K562 (cell line): Measurements from ENCODE around the gene OR2F1. TPM values are rescaled to one million over a fixed set of nuclear protein-coding genes. Genes with fewer than 3 reads are reported as not detected.

Experiments used
- ATAC-seq: fragments of 200-7000 bp; cut with Tn5 transposase; 3 replicates; pipeline ENCODE4 v1.9.1; 2020; ENCODE audit warnings: moderate library complexity
- BruUV-seq: library from RNA; stranded (reverse); fragments of 400-500 nt; replicated peaks from 2 replicates; lab custom pipeline; 2021; lab: Mats Ljungman, UMichigan
- CTCF ChIA-PET: fragments of 300-600 bp; formaldehyde crosslinking; extraction: SDS; loops from one replicate; lab custom pipeline; 2021; ENCODE audit warnings: low intra/inter-chr PET ratio; lab: Yijun Ruan, JAX
- POLR2A ChIA-PET: fragments of 300-600, 350-650 bp; sonication (Branson Sonifier 250); formaldehyde crosslinking; extraction: SDS; loops from one replicate; lab custom pipeline; 2021; ENCODE audit warnings: antibody characterized with exemption, inconsistent platforms; lab: Yijun Ruan, JAX
- DNase-seq, 4 experiments: peaks; one replicate each; pipeline versions ENCODE4 v3.0.0 to v3.0.0-alpha.2; 2011 to 2018; ENCODE audit warnings: low spot score in 3 of 4, mixed read lengths in 3 of 4; ENCODE audit errors: extremely low read depth in 1 of 4
- FAIRE-seq: peaks from 2 replicates; lab custom pipeline; 2011; peaks lifted over from hg19 to GRCh38; lab: Jason Lieb, UNC
- H2AFZ ChIP-seq: 2 replicates; pipeline ENCODE4 v1.6.0; 2011; ENCODE audit warnings: low read depth, low read length, control low read depth, inconsistent platforms
- H3K27ac ChIP-seq: fragments of 200-600 bp; 3 replicates; pipeline ENCODE4 v1.8.0; 2011; ENCODE audit warnings: low read depth, mild to moderate bottlenecking, control low read depth, inconsistent platforms, low read length, moderate library complexity, mixed read lengths; ENCODE audit errors: extremely low read depth
- H3K27me3 ChIP-seq, 2 experiments: fragments of 300-600 bp in 1 of 2; 2 replicates in 1 of 2; 3 replicates in 1 of 2; pipeline versions ENCODE4 v1.6.0 to v1.8.0; 2011; ENCODE audit warnings: inconsistent platforms in 2 of 2, low read length in 2 of 2, mild to moderate bottlenecking in 1 of 2, mixed read lengths in 1 of 2, moderate library complexity in 1 of 2; ENCODE audit not compliant: control insufficient read depth in 2 of 2, insufficient read depth in 2 of 2
- H3K36me3 ChIP-seq: fragments of 300-600 bp; 3 replicates; pipeline ENCODE4 v1.8.0; 2011; ENCODE audit warnings: mild to moderate bottlenecking, low read length, inconsistent platforms; ENCODE audit not compliant: control insufficient read depth, insufficient read depth
- H3K4me1 ChIP-seq, 2 experiments: fragments of 200-600 bp in 1 of 2; replicated peaks in 1 of 2; 2 replicates in 1 of 2; 3 replicates in 1 of 2; pipeline versions ENCODE4 v1.5.1 to v1.8.0; 2011; ENCODE audit warnings: inconsistent platforms in 2 of 2, low read length in 2 of 2, mild to moderate bottlenecking in 1 of 2, mixed read lengths in 1 of 2, moderate library complexity in 1 of 2; ENCODE audit not compliant: control insufficient read depth in 2 of 2, insufficient read depth in 2 of 2
- H3K4me2 ChIP-seq: 2 replicates; pipeline ENCODE4 v1.6.1; 2011; ENCODE audit warnings: low read length, control low read depth, inconsistent platforms, mixed read lengths; ENCODE audit not compliant: insufficient read depth
- H3K4me3 ChIP-seq: fragments of 200-600 bp; sonication (generic), shearing (Covaris generic); 2 replicates; pipeline ENCODE4 v1.5.1; 2016; ENCODE audit warnings: control low read depth, inconsistent platforms
- H3K79me2 ChIP-seq: fragments of 200-600 bp; 3 replicates; pipeline ENCODE4 v1.8.0; 2011; ENCODE audit warnings: low read length, inconsistent platforms; ENCODE audit not compliant: control insufficient read depth, insufficient read depth
- H3K9ac ChIP-seq, 2 experiments: 2 replicates each; pipeline versions ENCODE4 v1.6.0 to v1.6.1; 2011; ENCODE audit warnings: low read depth in 2 of 2, low read length in 2 of 2, control low read depth in 1 of 2, inconsistent platforms in 1 of 2, mild to moderate bottlenecking in 1 of 2, mixed read lengths in 1 of 2; ENCODE audit not compliant: insufficient read depth in 1 of 2
- H3K9me1 ChIP-seq: one replicate; pipeline ENCODE4 v1.6.0; 2011; ENCODE audit warnings: inconsistent platforms, mild to moderate bottlenecking, low read length, moderate library complexity; ENCODE audit not compliant: control insufficient read depth, insufficient read depth
- H3K9me3 ChIP-seq: replicated peaks from 2 replicates; pipeline ENCODE4 v1.5.1; 2011; ENCODE audit warnings: low read depth, low read length, inconsistent platforms; ENCODE audit not compliant: control insufficient read depth, insufficient read depth
- H4K20me1 ChIP-seq: replicated peaks from 2 replicates; pipeline ENCODE4 v1.6.1; 2011; ENCODE audit warnings: low read length, inconsistent platforms, mixed read lengths; ENCODE audit not compliant: control insufficient read depth, insufficient read depth
- CBFA2T3 ChIP-seq: fragments of 450-650 bp; IDR thresholded peaks from 2 replicates; pipeline ENCODE4 v1.6.1; 2017
- CREB1 ChIP-seq, 2 experiments: sonication (generic) in 1 of 2; formaldehyde crosslinking in 1 of 2; IDR thresholded peaks; 2 replicates each; pipeline versions ENCODE4 v1.6.1 to v1.8.0; 2012 to 2022; ENCODE audit warnings: inconsistent platforms in 1 of 2, mild to moderate bottlenecking in 1 of 2, missing genetic modification reagents in 1 of 2, moderate library complexity in 1 of 2
- DDX20 ChIP-seq: fragments of 450-650 bp; IDR thresholded peaks from 2 replicates; pipeline ENCODE4 v1.6.1; 2016; ENCODE audit warnings: missing genetic modification characterization, low read depth, mild to moderate bottlenecking, missing compliant biosample characterization, moderate library complexity
- FOXO4 ChIP-seq: fragments of 450-650 bp; formaldehyde crosslinking; IDR thresholded peaks from 2 replicates; pipeline ENCODE4 v1.4.0; 2020; ENCODE audit warnings: mild to moderate bottlenecking, moderate library complexity
- HINFP ChIP-seq: fragments of 450-650 bp; conservative IDR thresholded peaks from 2 replicates; pipeline ENCODE4 v1.6.1; 2016; ENCODE audit warnings: missing genetic modification characterization, low read depth, mild to moderate bottlenecking, control low read depth, missing compliant biosample characterization
- ID3 ChIP-seq, 2 experiments: fragments of 250-450 bp in 1 of 2; fragments of 450-650 bp in 1 of 2; sonication (Bioruptor Pico) in 1 of 2; IDR thresholded peaks; 2 replicates each; pipeline versions ENCODE4 v1.6.1 to v1.8.0; 2016 to 2021; ENCODE audit warnings: mild to moderate bottlenecking in 2 of 2, moderate library complexity in 2 of 2, missing compliant biosample characterization in 1 of 2, missing genetic modification characterization in 1 of 2
- JUNB ChIP-seq: fragments of 450-650 bp; formaldehyde crosslinking; conservative IDR thresholded peaks from 2 replicates; pipeline ENCODE4 v1.4.0; 2020; ENCODE audit warnings: mild to moderate bottlenecking
- KDM1A ChIP-seq, 2 experiments: fragments of 450-650 bp; IDR thresholded peaks; 2 replicates each; pipeline ENCODE4 v1.6.1; 2016; ENCODE audit warnings: mild to moderate bottlenecking in 2 of 2
- KDM5B ChIP-seq: fragments of 200-600 bp; sonication (generic); IDR thresholded peaks from 2 replicates; pipeline ENCODE4 v1.6.1; 2012; ENCODE audit warnings: low read depth, mild to moderate bottlenecking, moderate library complexity, low read length, control low read depth, inconsistent platforms; ENCODE audit not compliant: insufficient replicate concordance
- LARP7 ChIP-seq: fragments of 450-650 bp; IDR thresholded peaks from 2 replicates; pipeline ENCODE4 v1.6.1; 2016
- MAX ChIP-seq: sonication (generic); formaldehyde crosslinking; IDR thresholded peaks from 2 replicates; pipeline ENCODE4 v1.9.0; 2022; ENCODE audit warnings: mild to moderate bottlenecking, missing genetic modification reagents
- NFIC ChIP-seq: fragments of 450-650 bp; IDR thresholded peaks from 2 replicates; pipeline ENCODE4 v1.6.1; 2017; ENCODE audit warnings: mild to moderate bottlenecking, inconsistent platforms
- NUFIP1 ChIP-seq: fragments of 450-650 bp; IDR thresholded peaks from 2 replicates; pipeline ENCODE4 v1.6.1; 2018; ENCODE audit not compliant: partially characterized antibody
- RFX1 ChIP-seq: fragments of 450-650 bp; IDR thresholded peaks from 2 replicates; pipeline ENCODE4 v1.6.1; 2016; ENCODE audit warnings: mild to moderate bottlenecking, moderate library complexity
- SMAD3 ChIP-seq: fragments of 450-650 bp; formaldehyde crosslinking; conservative IDR thresholded peaks from 2 replicates; pipeline ENCODE4 v1.4.0; 2020; ENCODE audit warnings: mild to moderate bottlenecking
- TARDBP ChIP-seq: fragments of 450-650 bp; IDR thresholded peaks from 2 replicates; pipeline ENCODE4 v1.6.1; 2016
- TRIM25 ChIP-seq: fragments of 450-650 bp; IDR thresholded peaks from 2 replicates; pipeline ENCODE4 v1.7.0; 2016; ENCODE audit warnings: borderline replicate concordance
- WGBS: fragments of 100-300 bp; shearing (Covaris generic); methylation state at CpG from one replicate; pipeline ENCODE4 v1.1.6; 2016; ENCODE audit warnings: low coverage, mixed read lengths; ENCODE audit not compliant: insufficient coverage; ENCODE audit errors: missing lambda C conversion rate; 5-methylcytosine and 5-hydroxymethylcytosine counted together
- in situ Hi-C: fragments of 300-500 bp; cut with MboI; formaldehyde crosslinking; loops from 4 replicates; pipeline ENCODE4 v1.15.0; 2018; ENCODE audit warnings: inconsistent platforms, mixed read lengths
- intact Hi-C: fragments of 100-400 bp; cut with micrococcal nuclease; formaldehyde crosslinking; loops from 2 replicates; pipeline ENCODE4 v1.14.2; 2022
- polyA plus RNA-seq, 8 experiments: library from polyadenylated mRNA; depleted of rRNA in 4 of 8; stranded (reverse) in 5 of 8; unstranded in 3 of 8; fragments of >200 nt; fragmentation: Nextera tagmentation in 2 of 8; fragmentation: Illumina TruSeq in 1 of 8; extraction: Ambion mirVana in 2 of 8; extraction: Trizol in 1 of 8; gene quantifications; 2 replicates each; pipeline versions ENCODE4 v1.2.1 to v1.2.3, GENCODE V29; 2011 to 2014; ENCODE audit warnings: inconsistent platforms in 1 of 8, missing spikeins in 1 of 8
- total RNA-seq, 7 experiments: library from RNA; depleted of rRNA in 6 of 7; stranded (reverse); fragments of >200 nt in 6 of 7; fragmentation: Illumina TruSeq in 2 of 7; extraction: Trizol in 2 of 7; gene quantifications; 2 replicates each; pipeline versions ENCODE4 v1.2.1 to v1.2.3, GENCODE V29; 2011 to 2021; ENCODE audit warnings: low replicate concordance in 1 of 7

Gene OR2F1
- total and polyA plus RNA-seq, 9 of the 15 experiments (the other 6 are each of a cell fraction or from before 2014, with no cell fraction given) = not detected

- H3K27me3 ChIP-seq = no peaks in the 10 kb centered on the region
- CTCF ChIA-PET = no interaction called here
- H4K20me1 ChIP-seq = no peaks in the 10 kb centered on the region
- peak overlapping the region; percentile 32 for H2AFZ ChIP-seq
- no peak for FAIRE-seq
- intact Hi-C loops = loop anchor here (5.0 kb wide), 1 partner anchor 47 kb away; no protein-coding TSS in a partner anchor
- H3K9me3 ChIP-seq = no peaks in the 10 kb centered on the region
- no peak overlapping the region for H3K4me3 ChIP-seq
- in situ Hi-C loops = no loop called here
- 2% methylated on average over 4 of the region's 4 CpGs for WGBS
- TF ChIP-seq RFX1 = no peak
- no peak for TF ChIP-seq NFIC
- no peak for TF ChIP-seq DDX20
- no peak for TF ChIP-seq TARDBP
- TF ChIP-seq HINFP = no peak
- no peak for TF ChIP-seq JUNB (CRISPR knock-in tag)
- TF ChIP-seq LARP7 = no peak
- no peak for TF ChIP-seq KDM1A (IDR thresholded peaks at IDR 0.05)
- TF ChIP-seq TRIM25 = no peak
- TF ChIP-seq ID3 (CRISPR knock-in tag; IDR thresholded peaks at IDR 0.05) = no peak
- no peak for TF ChIP-seq ID3 (tag; IDR thresholded peaks at IDR 0.05)
- no peak for TF ChIP-seq MAX (CRISPR knock-in tag)
- TF ChIP-seq CREB1 (IDR thresholded peaks at IDR 0.05) = no peak
- no peak for TF ChIP-seq CREB1 (CRISPR knock-in tag; IDR thresholded peaks at IDR 0.05)
- TF ChIP-seq CBFA2T3 = no peak
- no peak for TF ChIP-seq KDM5B
- TF ChIP-seq FOXO4 (CRISPR knock-in tag) = no peak
- TF ChIP-seq NUFIP1 = no peak
- no peak for TF ChIP-seq SMAD3 (CRISPR knock-in tag)
- peaks cover 0 to 10% of the 10 kb centered on the region in 2 experiments; a peak in 2 of 5 replicates for H3K4me1 ChIP-seq
- H3K79me2 ChIP-seq = no peaks in the 10 kb centered on the region
- ATAC-seq = peak; percentile 77
- no peaks in the 10 kb centered on the region for H3K9me1 ChIP-seq
- H3K27ac ChIP-seq = peak overlapping the region; percentile 34; the same call in 2 of the 3 replicates
- POLR2A ChIA-PET = interaction anchor here (0.7 to 1.3 kb wide), 5 partner anchors 9 to 461 kb away, joined by 3 to 4 read pairs (median 3); partner anchors contain the start of gene TCAF1
- no TSS peak for BruUV-seq
- H3K36me3 ChIP-seq = no peaks in the 10 kb centered on the region; the same call in 2 of the 3 replicates
- DNase-seq = peak in 1 of 4 experiments; percentile 58
- H3K9ac ChIP-seq = no peak overlapping the region
- no peak overlapping the region for H3K4me2 ChIP-seq
Observed at GRCh38 chr7:143973870-143974416, 19.3 kb downstream of the OR2F1 start.
